WI38 (cell line): ENCODE measurements around the gene TBATA.

Experiments used
- H3K4me3 ChIP-seq: 2 replicates; pipeline ENCODE4 v1.5.1; 2011; ENCODE audit warnings: low read depth, mild to moderate bottlenecking, control low read depth, low read length
- TF ChIP-seq, protein P1 (sequence below): IDR thresholded peaks from 2 replicates; pipeline ENCODE4 v1.5.1; 2012; ENCODE audit warnings: low read depth, mild to moderate bottlenecking, control low read depth, low read length

The TBATA gene

DNA sequence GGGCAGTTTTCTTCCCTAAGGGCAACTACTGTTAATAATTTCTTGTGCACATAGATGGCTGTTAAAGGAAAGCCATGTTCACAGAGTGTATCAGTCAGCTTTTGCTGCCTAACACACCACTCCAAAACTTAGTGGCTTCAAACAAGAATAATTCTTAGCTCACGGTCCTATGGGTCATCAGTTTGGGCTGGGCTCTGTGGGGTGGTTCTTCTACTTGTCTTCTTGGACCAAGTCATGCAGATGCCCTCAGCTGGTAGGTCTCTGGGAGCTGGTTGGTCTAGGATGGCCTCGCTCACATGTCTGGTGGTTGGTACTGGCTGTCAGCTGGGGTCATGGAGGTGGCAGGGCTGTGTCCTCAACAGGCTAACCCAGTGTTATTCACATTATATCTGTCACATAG is 39.6 kb downstream of the TBATA start:
- TF ChIP-seq, protein P1, sequence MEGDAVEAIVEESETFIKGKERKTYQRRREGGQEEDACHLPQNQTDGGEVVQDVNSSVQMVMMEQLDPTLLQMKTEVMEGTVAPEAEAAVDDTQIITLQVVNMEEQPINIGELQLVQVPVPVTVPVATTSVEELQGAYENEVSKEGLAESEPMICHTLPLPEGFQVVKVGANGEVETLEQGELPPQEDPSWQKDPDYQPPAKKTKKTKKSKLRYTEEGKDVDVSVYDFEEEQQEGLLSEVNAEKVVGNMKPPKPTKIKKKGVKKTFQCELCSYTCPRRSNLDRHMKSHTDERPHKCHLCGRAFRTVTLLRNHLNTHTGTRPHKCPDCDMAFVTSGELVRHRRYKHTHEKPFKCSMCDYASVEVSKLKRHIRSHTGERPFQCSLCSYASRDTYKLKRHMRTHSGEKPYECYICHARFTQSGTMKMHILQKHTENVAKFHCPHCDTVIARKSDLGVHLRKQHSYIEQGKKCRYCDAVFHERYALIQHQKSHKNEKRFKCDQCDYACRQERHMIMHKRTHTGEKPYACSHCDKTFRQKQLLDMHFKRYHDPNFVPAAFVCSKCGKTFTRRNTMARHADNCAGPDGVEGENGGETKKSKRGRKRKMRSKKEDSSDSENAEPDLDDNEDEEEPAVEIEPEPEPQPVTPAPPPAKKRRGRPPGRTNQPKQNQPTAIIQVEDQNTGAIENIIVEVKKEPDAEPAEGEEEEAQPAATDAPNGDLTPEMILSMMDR, result no peak
- H3K4me3 ChIP-seq, result no peak overlapping the region

DNA sequence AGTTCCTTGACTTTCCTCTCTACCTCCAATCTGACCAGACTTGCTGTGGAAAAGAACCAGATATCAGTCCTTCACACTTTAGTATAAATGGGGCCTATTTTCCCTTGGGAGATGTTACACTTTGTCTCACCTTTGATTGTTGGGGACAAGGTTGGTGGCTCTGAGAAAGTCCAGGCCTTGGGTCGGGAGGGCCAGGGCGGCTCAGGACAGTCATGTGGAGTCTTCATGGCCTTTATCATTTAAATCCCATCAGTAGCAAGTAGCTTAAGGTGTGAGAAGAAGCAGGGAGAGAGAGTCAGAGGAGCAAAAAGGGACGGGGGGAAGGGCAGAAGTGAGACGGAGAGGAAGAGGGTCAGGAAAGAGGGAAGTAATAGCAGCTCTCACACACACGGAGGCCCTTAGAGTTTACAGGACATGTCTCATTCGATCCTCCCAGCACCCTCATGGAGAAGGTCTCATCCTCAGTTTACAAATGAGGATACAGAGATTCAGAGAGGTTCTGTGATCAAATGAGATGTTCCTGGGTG is 40.5 kb downstream of the TBATA start:
- H3K4me3 ChIP-seq, result no peak overlapping the region
- TF ChIP-seq, protein P1, result no peak

DNA sequence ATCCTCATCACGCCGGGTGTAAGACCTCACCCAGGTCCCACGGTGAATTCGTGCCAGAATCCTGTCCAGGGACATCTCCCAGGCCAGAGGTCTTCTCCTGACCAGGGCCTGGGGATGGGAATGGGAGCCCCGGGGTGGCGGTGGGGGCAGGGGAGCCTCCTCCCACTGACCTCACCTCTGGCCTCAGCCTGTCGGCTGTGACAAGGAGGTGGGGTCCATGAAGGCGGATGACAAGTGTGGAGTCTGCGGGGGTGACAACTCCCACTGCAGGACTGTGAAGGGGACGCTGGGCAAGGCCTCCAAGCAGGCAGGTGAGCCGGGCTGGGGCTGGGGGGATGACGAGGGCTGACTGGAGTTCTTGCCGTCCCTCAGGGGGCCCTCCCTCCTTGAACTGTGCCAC is 41.3 kb downstream of the TBATA start:
- H3K4me3 ChIP-seq, result no peak overlapping the region
- TF ChIP-seq, protein P1, result no peak

DNA sequence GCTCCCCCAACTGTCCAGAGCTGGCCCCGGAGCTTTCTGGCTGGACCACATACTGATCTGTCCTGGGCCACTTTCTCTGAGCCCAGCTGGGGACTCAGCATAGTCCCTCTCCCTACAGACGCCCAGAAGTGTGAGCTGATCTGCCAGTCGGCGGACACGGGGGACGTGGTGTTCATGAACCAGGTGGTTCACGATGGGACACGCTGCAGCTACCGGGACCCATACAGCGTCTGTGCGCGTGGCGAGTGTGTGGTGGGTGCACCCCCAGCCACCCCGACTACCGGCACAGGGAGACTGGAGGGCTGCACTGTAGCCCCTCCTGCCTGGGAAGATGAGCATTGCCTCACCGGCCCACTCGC is 41.8 kb downstream of the TBATA start:
- no peak overlapping the region for H3K4me3 ChIP-seq
- TF ChIP-seq, protein P1, result no peak

- H3K4me3 ChIP-seq, result no peak overlapping the region
- TF ChIP-seq, protein P1, result no peak
Measured at GRCh38 chr10:70742537-70743429, 42.4 kb downstream of the TBATA start.

GRCh38 chr10:70740406-70741288 is 44.5 kb downstream of the TBATA start:
- TF ChIP-seq, protein P1, result no peak
- no peak overlapping the region for H3K4me3 ChIP-seq

DNA sequence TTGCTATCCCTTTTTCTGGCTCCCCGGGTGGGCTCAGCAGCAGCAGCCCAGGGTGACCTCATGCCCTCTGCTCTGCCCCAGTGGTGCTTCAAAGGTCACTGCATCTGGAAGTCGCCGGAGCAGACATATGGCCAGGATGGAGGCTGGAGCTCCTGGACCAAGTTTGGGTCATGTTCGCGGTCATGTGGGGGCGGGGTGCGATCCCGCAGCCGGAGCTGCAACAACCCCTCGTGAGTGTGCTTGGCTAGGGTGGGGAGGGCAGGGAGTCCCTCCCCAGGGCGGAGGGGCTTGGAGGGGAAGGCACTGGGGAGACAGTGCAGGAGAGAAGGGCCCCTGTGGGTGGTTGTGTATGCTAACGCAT is 46.4 kb downstream of the TBATA start:
- H3K4me3 ChIP-seq, result no peak overlapping the region
- TF ChIP-seq, protein P1, result no peak
